ENCODE results near the gene TMEM158. TPM values are rescaled to one million over a fixed set of nuclear protein-coding genes. Genes with fewer than 3 reads are reported as not detected.

The TMEM158 gene
- total and polyA plus RNA-seq, 10 of the 15 experiments (the other 5 are each of a cell fraction or from before 2014, with no cell fraction given), result not detected

GRCh38 chr3:45214061-45214680 lies 11.9 kb downstream of the TMEM158 start:
- ChIA-PET SMC1A (ENCODE audit: uncharacterized antibody, unreplicated experiment) (interaction anchor here (1.1 to 1.9 kb wide), 2 partner anchors 174 to 176 kb away, joined by 3 to 5 read pairs; no protein-coding TSS in a partner anchor), POLR2A (no interaction called here), CTCF (interaction anchor here (0.9 to 1.8 kb wide), 3 partner anchors 138 to 174 kb away, joined by 3 to 15 read pairs (median 7); no protein-coding TSS in a partner anchor), RAD21 (ENCODE audit: unreplicated experiment) (no interaction called here)
- Histone ChIP-seq H3K9ac (ENCODE audit: control insufficient read depth, insufficient read depth, low read length) (no peak overlapping the region), H3K36me3 (ENCODE audit: control insufficient read depth in 2 of 2, insufficient read depth in 2 of 2, low read length in 1 of 2) (no peaks in the 10 kb centered on the region), H3K4me3 (no peak overlapping the region), H3K4me2 (ENCODE audit: control insufficient read depth, insufficient read depth) (no peak overlapping the region), H2AFZ (ENCODE audit: control insufficient read depth, low read depth, low read length) (no peak overlapping the region), H3K9me3 (replicated peaks; ENCODE audit: control insufficient read depth, insufficient read depth, low read length) (no peaks in the 10 kb centered on the region), H4K20me1 (ENCODE audit: control insufficient read depth, insufficient read depth) (no peaks in the 10 kb centered on the region), H3K27ac (ENCODE audit: control insufficient read depth, insufficient read depth) (no peak overlapping the region), H3K4me1 (ENCODE audit: control insufficient read depth, insufficient read depth, low read length) (no peaks in the 10 kb centered on the region), H3K27me3 (replicated peaks in 1 of 2; ENCODE audit: control insufficient read depth in 2 of 2, insufficient read depth in 2 of 2, low read length in 1 of 2) (peaks cover 2 to 3% of the 10 kb centered on the region in 2 experiments; a peak in 3 of 4 replicates), H3K79me2 (ENCODE audit: control insufficient read depth, insufficient read depth, low read length) (no peaks in the 10 kb centered on the region)
- intact Hi-C loops (cut with micrococcal nuclease; ENCODE audit: unreplicated experiment), result loop anchor here (10.0 kb wide), 1 partner anchor 451 kb away; no protein-coding TSS in a partner anchor
- DNase-seq (ENCODE audit: low read depth, low spot score) (no peak), ATAC-seq (no peak), FAIRE-seq (no peak)
- no TSS peak for BruUV-seq (replicated peaks)
- in situ Hi-C loops (cut with MboI), result loop anchor here (5.0 kb wide), 1 partner anchor 177 kb away; no protein-coding TSS in a partner anchor
- 18% methylated on average over 10 of the region's 10 CpGs for WGBS (ENCODE audit: insufficient coverage, insufficient replicate concordance, low lambda C conversion rate, missing lambda C conversion rate)
- no peak for TF ChIP-seq MYC (IDR thresholded peaks at IDR 0.05; ENCODE audit: insufficient read depth, insufficient read length, insufficient replicate concordance, low read length, severe bottlenecking)
- no peak for TF ChIP-seq ZBTB40 (IDR thresholded peaks at IDR 0.05; ENCODE audit: borderline replicate concordance)
- TF ChIP-seq BCLAF1 (IDR thresholded peaks at IDR 0.05), result no peak
- no peak for TF ChIP-seq MLLT1 (IDR thresholded peaks at IDR 0.05)
- no peak for TF ChIP-seq IKZF2 (IDR thresholded peaks at IDR 0.05)
- no peak for TF ChIP-seq ZNF217 (IDR thresholded peaks at IDR 0.05)
- no peak for TF ChIP-seq RAD21 (IDR thresholded peaks at IDR 0.05; ENCODE audit: insufficient read depth, low read depth, low read length)
- no peak for TF ChIP-seq BCL3 (IDR thresholded peaks at IDR 0.05; ENCODE audit: borderline replicate concordance, insufficient read depth, low read depth, low read length, poor library complexity, severe bottlenecking)
- no peak for TF ChIP-seq BCL11A (IDR thresholded peaks at IDR 0.05; ENCODE audit: low read depth, low read length)
- no peak for TF ChIP-seq IRF5 (IDR thresholded peaks at IDR 0.05; ENCODE audit: borderline replicate concordance)
- no peak for TF ChIP-seq RCOR1 (conservative IDR thresholded peaks at IDR 0.05; ENCODE audit: low read depth, low read length)

Data from GM12878 (cell line).